Kidney epithelial cell (primary cell): ENCODE measurements around the gene ASIC1. TPM values are rescaled to one million over a fixed set of nuclear protein-coding genes. Genes with fewer than 3 reads are reported as not detected.

Experiments
- DNase-seq: peaks from one replicate; pipeline ENCODE4 v3.0.0-alpha.2; 2010; ENCODE audit warnings: low read depth
- H3K27me3 ChIP-seq: 2 replicates; pipeline ENCODE4 v1.6.0; 2011; ENCODE audit warnings: low read length; ENCODE audit not compliant: control insufficient read depth, insufficient read depth
- H3K36me3 ChIP-seq: 2 replicates; pipeline ENCODE4 v1.5.1; 2011; ENCODE audit warnings: low read length; ENCODE audit not compliant: control insufficient read depth, insufficient read depth
- H3K4me3 ChIP-seq: 2 replicates; pipeline ENCODE4 v1.5.1; 2011; ENCODE audit warnings: low read depth, mild to moderate bottlenecking, control low read depth, low read length
- CTCF ChIP-seq: IDR thresholded peaks from 2 replicates; pipeline ENCODE4 v1.5.1; 2011; ENCODE audit warnings: mild to moderate bottlenecking, moderate library complexity, low read length, control low read depth, inconsistent platforms; ENCODE audit not compliant: insufficient read depth, poor library complexity, severe bottlenecking
- total RNA-seq: library from RNA; depleted of rRNA; stranded (reverse); fragments of >200 nt; gene quantifications from 2 replicates; pipeline ENCODE4 v1.2.3, GENCODE V29; 2015

Gene ASIC1
- total RNA-seq, 1 donor from 2014 or later, result 0.75 TPM

GRCh38 chr12:50107416-50108268, 50.2 kb downstream of the ASIC1 start:
- DNase-seq, result no peak
- no peak overlapping the region for H3K4me3 ChIP-seq
- no peak for TF ChIP-seq CTCF

GRCh38 chr12:50109319-50109718, 51.9 kb downstream of the ASIC1 start:
- H3K4me3 ChIP-seq, result no peak overlapping the region
- H3K36me3 ChIP-seq, result no peaks in the 10 kb centered on the region
- no peak for TF ChIP-seq CTCF
- no peak for DNase-seq
- peaks cover 3% of the 10 kb centered on the region for H3K27me3 ChIP-seq

More at GRCh38 chr12:50107416-50108268, 50.2 kb downstream of the ASIC1 start:
- Histone ChIP-seq H3K27me3 (peaks cover 3% of the 10 kb centered on the region), H3K36me3 (no peaks in the 10 kb centered on the region)

- no peak for DNase-seq
- no peak overlapping the region for H3K4me3 ChIP-seq
- TF ChIP-seq CTCF, result no peak
- no peaks in the 10 kb centered on the region for H3K27me3 ChIP-seq
- no peaks in the 10 kb centered on the region for H3K36me3 ChIP-seq
Observed at GRCh38 chr12:50110127-50110761, 52.8 kb downstream of the ASIC1 start.

GRCh38 chr12:50110762-50111351, 53.5 kb downstream of the ASIC1 start:
- Histone ChIP-seq H3K27me3 (no peaks in the 10 kb centered on the region), H3K4me3 (no peak overlapping the region), H3K36me3 (no peaks in the 10 kb centered on the region)
- peak; percentile 53 for DNase-seq
- no peak for TF ChIP-seq CTCF

- DNase-seq, result no peak
- no peaks in the 10 kb centered on the region for H3K36me3 ChIP-seq
- no peaks in the 10 kb centered on the region for H3K27me3 ChIP-seq
- no peak for TF ChIP-seq CTCF
- peak overlapping the region; percentile 22 for H3K4me3 ChIP-seq
Observed at GRCh38 chr12:50111395-50111692, 53.9 kb downstream of the ASIC1 start.
